Measurements from ENCODE around the gene TMEM134.

Gene TMEM134

GRCh38 chr11:67419325-67420049, 49.6 kb downstream of the TMEM134 start:
- DNase-seq, result no peak

GRCh38 chr11:67418476-67419281, 50.4 kb downstream of the TMEM134 start:
- DNase-seq, result no peak

GRCh38 chr11:67417425-67417824, 51.6 kb downstream of the TMEM134 start:
- DNase-seq, result no peak

GRCh38 chr11:67416416-67417335, 52.4 kb downstream of the TMEM134 start:
- no peak for DNase-seq

GRCh38 chr11:67415501-67416304, 53.3 kb downstream of the TMEM134 start, which contains the start of gene CARNS1:
TSS of gene CARNS1 (plus strand) at chr11:67415678. CDS start at chr11:67416200, 522 bp downstream.
- DNase-seq, result no peak

- DNase-seq, result no peak
Observed at GRCh38 chr11:67413266-67413849, 55.7 kb downstream of the TMEM134 start.

GRCh38 chr11:67412495-67413179, 56.4 kb downstream of the TMEM134 start:
- no peak for DNase-seq

GRCh38 chr11:67411785-67412152, 57.3 kb downstream of the TMEM134 start:
- DNase-seq, result no peak
